ENCODE measurements around the gene DTX2.
"Not testable (repeated sequence)": the region's sequence is repeated elsewhere in the genome, so short reads cannot be mapped to it uniquely, and the experiment has no call there.

DNA sequence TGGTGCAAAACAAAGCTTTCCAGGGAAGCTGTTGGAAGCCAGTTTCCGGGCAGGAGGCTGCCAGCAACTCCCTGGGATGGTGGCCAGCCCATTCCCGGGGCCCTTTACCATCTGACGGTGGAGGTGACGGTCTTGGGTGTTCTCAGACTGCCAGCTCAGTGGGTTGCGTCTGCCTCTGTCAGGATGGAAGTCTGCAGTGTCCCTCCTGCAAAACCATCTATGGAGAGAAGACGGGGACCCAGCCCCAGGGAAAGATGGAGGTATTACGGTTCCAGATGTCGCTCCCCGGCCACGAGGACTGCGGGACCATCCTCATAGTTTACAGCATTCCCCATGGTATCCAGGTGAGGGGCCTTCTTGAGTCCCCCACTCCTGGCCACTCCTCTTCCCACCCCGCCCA lies 41.7 kb downstream of the DTX2 start:
- TF ChIP-seq CTCF (IDR thresholded peaks at IDR 0.05; ENCODE audit: low read depth, low read length); POLR2A (IDR thresholded peaks at IDR 0.05; ENCODE audit: extremely low read depth, insufficient read length): not testable (repeated sequence)
- TF ChIP-seq, protein P1, sequence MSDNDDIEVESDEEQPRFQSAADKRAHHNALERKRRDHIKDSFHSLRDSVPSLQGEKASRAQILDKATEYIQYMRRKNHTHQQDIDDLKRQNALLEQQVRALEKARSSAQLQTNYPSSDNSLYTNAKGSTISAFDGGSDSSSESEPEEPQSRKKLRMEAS (IDR thresholded peaks at IDR 0.05; ENCODE audit: low read depth, low read length) = not testable (repeated sequence)
